Body of pancreas (tissue), 4 donors: ENCODE results near the gene NGEF.

Experiments used
- POLR2A ChIP-seq, 3 donors: fragments of 450-650 bp; IDR thresholded peaks; one replicate each; pipeline ENCODE4 v1.6.1; 2016; ENCODE audit warnings: antibody characterized with exemption in 3 of 3, mild to moderate bottlenecking in 2 of 3
- TF ChIP-seq, protein P1 (sequence below), 7 experiments: fragments of 450-650 bp in 4 of 7; fragments of 200-600 bp in 3 of 7; sonication (generic) in 3 of 7; IDR thresholded peaks; one replicate each; pipeline ENCODE4 v1.5.1; 2016 to 2019; ENCODE audit warnings: antibody characterized with exemption in 7 of 7

DNA sequence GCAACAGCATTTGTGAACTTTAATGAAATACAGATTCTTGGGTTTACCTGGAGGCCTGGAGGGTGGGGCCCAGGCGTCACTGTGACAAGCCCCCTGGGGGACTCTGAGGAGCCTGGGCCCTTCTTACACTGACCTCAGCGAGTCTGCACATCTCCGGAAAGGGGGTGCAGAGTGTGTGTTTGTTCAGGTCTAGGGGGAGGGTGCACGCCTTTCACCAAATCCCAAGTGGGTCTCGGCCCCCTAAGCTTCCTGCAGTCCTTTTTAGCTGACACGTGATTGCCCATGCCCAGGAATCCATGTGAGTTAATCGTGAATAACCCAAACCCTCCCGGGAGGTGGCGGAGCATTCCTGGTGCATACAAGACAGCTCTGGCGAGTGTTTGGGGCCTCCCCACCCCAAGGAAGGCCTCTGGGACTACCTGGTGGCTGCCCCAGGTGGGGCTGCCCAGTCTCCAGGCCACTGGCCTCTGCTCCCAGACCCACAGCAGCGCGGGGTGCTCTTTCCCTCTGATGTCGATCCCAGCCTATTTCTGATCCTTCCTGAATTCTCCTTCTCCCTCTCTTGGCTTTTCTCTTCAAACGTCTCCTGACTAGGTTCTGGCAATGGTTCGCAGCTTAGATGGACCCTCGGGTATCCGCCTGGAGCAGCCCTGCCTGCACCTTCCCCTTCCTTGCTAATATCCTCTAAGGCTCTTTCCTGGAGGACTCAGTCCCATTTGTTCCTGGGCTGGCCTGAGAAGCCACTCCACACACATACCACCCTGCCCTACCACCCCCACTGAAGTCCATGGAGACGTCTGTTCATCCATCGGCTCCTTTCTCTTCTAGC is 10.0 kb downstream of the NGEF start:
- TF ChIP-seq POLR2A (IDR thresholded peaks at IDR 0.05) = no peak
- TF ChIP-seq, protein P1, sequence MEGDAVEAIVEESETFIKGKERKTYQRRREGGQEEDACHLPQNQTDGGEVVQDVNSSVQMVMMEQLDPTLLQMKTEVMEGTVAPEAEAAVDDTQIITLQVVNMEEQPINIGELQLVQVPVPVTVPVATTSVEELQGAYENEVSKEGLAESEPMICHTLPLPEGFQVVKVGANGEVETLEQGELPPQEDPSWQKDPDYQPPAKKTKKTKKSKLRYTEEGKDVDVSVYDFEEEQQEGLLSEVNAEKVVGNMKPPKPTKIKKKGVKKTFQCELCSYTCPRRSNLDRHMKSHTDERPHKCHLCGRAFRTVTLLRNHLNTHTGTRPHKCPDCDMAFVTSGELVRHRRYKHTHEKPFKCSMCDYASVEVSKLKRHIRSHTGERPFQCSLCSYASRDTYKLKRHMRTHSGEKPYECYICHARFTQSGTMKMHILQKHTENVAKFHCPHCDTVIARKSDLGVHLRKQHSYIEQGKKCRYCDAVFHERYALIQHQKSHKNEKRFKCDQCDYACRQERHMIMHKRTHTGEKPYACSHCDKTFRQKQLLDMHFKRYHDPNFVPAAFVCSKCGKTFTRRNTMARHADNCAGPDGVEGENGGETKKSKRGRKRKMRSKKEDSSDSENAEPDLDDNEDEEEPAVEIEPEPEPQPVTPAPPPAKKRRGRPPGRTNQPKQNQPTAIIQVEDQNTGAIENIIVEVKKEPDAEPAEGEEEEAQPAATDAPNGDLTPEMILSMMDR (IDR thresholded peaks at IDR 0.05) = no peak
